Esophagus muscularis mucosa (tissue), 4 donors: ENCODE measurements around the gene EFEMP2. TPM values are rescaled to one million over a fixed set of nuclear protein-coding genes. Genes with fewer than 3 reads are reported as not detected.
A peak's percentile ranks its signal among the peaks of the same experiment; 100 is the strongest.

Source experiments
- DNase-seq: peaks from one replicate; pipeline ENCODE4 v3.0.0-alpha.2; 2017; ENCODE audit errors: extremely low spot score
- H3K27ac ChIP-seq, 4 donors: fragments of 200-600 bp; sonication (generic); replicated peaks in 1 of 4; 1 replicate in 3 of 4; 2 replicates in 1 of 4; pipeline ENCODE4 v1.5.1; 2016 to 2019; ENCODE audit warnings: mild to moderate bottlenecking in 1 of 4
- H3K27me3 ChIP-seq, 4 donors: fragments of 200-600 bp; sonication (generic); one replicate each; pipeline versions ENCODE4 v1.5.1 to v1.6.0; 2016 to 2019
- H3K36me3 ChIP-seq, 4 donors: fragments of 200-600 bp; sonication (generic); one replicate each; pipeline ENCODE4 v1.5.1; 2016 to 2019
- H3K4me1 ChIP-seq, 4 donors: fragments of 200-600 bp; sonication (generic); one replicate each; pipeline ENCODE4 v1.5.1; 2016 to 2019
- H3K4me3 ChIP-seq, 4 donors: fragments of 200-600 bp; sonication (generic); 1 replicate in 2 of 4; 2 replicates in 2 of 4; pipeline ENCODE4 v1.5.1; 2016 to 2019; ENCODE audit warnings: mild to moderate bottlenecking in 4 of 4, moderate library complexity in 1 of 4
- H3K9me3 ChIP-seq, 4 donors: fragments of 200-600 bp; sonication (generic); 1 replicate in 3 of 4; 2 replicates in 1 of 4; pipeline ENCODE4 v1.5.1; 2016 to 2019
- CTCF ChIP-seq, 3 experiments: fragments of 200-600 bp in 2 of 3; fragments of 450-650 bp in 1 of 3; sonication (generic) in 2 of 3; IDR thresholded peaks; one replicate each; pipeline ENCODE4 v1.5.1; 2017 to 2019; ENCODE audit warnings: antibody characterized with exemption in 3 of 3, mild to moderate bottlenecking in 2 of 3, moderate library complexity in 1 of 3
- EP300 ChIP-seq: sonication (generic); formaldehyde crosslinking; IDR thresholded peaks from one replicate; pipeline ENCODE4 v1.6.1; 2017; ENCODE audit warnings: antibody characterized with exemption
- POLR2A ChIP-seq: fragments of 450-650 bp; IDR thresholded peaks from one replicate; pipeline ENCODE4 v1.6.1; 2017; ENCODE audit warnings: antibody characterized with exemption, moderate library complexity, mild to moderate bottlenecking, low read depth
- POLR2AphosphoS5 ChIP-seq, 2 donors: sonication (generic); formaldehyde crosslinking; IDR thresholded peaks; one replicate each; pipeline ENCODE4 v1.6.1; 2017; ENCODE audit warnings: antibody characterized with exemption in 2 of 2
- WGBS: methylation state at CpG from one replicate; pipeline ENCODE4 v1.1.5; 2018; 5-methylcytosine and 5-hydroxymethylcytosine counted together
- intact Hi-C: fragments of 100-400 bp; cut with DNase I; formaldehyde crosslinking; loops from one replicate; pipeline ENCODE4 v1.15.1; 2023
- total RNA-seq, 4 donors: library from RNA; depleted of rRNA; stranded (reverse); fragments of >200 nt; gene quantifications; one replicate each; pipeline versions ENCODE4 v1.1.0 to v1.2.1, GENCODE V29; 2016

EFEMP2 gene
- total RNA-seq, 4 donors from 2014 or later: 71.8 to 111 (median 82.2) TPM

GRCh38 chr11:65898656-65899355 is 26.2 kb upstream of the EFEMP2 start:
- TF ChIP-seq POLR2A (no peak), EP300 (no peak), CTCF (IDR thresholded peaks at IDR 0.05) (no peak), POLR2AphosphoS5 (IDR thresholded peaks at IDR 0.05) (no peak)
- 34% methylated on average over 21 of the region's 28 CpGs for WGBS
- intact Hi-C loops: no loop called here
- Histone ChIP-seq H3K9me3 (no peaks in the 10 kb centered on the region), H3K27ac (peak overlapping the region in 3 of 4 donors; percentile 42 to 74 (median 56)), H3K4me1 (peaks cover 23 to 33% (median 27%) of the 10 kb centered on the region in 4 donors), H3K4me3 (peak overlapping the region; percentile 64 to 73 (median 68)), H3K36me3 (no peaks in the 10 kb centered on the region), H3K27me3 (peaks cover 0 to 11% (median 0%) of the 10 kb centered on the region in 4 donors)
- DNase-seq: no peak

GRCh38 chr11:65897020-65897471 is 24.4 kb upstream of the EFEMP2 start:
- no peak for TF ChIP-seq EP300
- TF ChIP-seq CTCF (IDR thresholded peaks at IDR 0.05): no peak
- no peak for TF ChIP-seq POLR2AphosphoS5 (IDR thresholded peaks at IDR 0.05)
- no peak for TF ChIP-seq POLR2A
- Histone ChIP-seq H3K4me3 (no peak overlapping the region), H3K36me3 (no peaks in the 10 kb centered on the region), H3K9me3 (no peaks in the 10 kb centered on the region), H3K4me1 (peaks cover 41 to 50% (median 44%) of the 10 kb centered on the region in 4 donors), H3K27ac (no peak overlapping the region), H3K27me3 (peaks cover 0 to 11% (median 0%) of the 10 kb centered on the region in 4 donors)
- intact Hi-C loops: no loop called here
- DNase-seq: no peak
- WGBS: 95% methylated on average over 4 of the region's 4 CpGs

GRCh38 chr11:65896034-65896999 is 23.7 kb upstream of the EFEMP2 start:
- no peak overlapping the region for H3K27ac ChIP-seq
- intact Hi-C loops: no loop called here
- H3K4me3 ChIP-seq: no peak overlapping the region
- DNase-seq: no peak
- peaks cover 0 to 11% (median 0%) of the 10 kb centered on the region in 4 donors for H3K27me3 ChIP-seq
- H3K9me3 ChIP-seq: no peaks in the 10 kb centered on the region
- 92% methylated on average over 14 of the region's 14 CpGs for WGBS
- TF ChIP-seq POLR2AphosphoS5 (IDR thresholded peaks at IDR 0.05) (no peak), POLR2A (no peak), EP300 (no peak), CTCF (IDR thresholded peaks at IDR 0.05) (no peak)
- peaks cover 46 to 58% (median 51%) of the 10 kb centered on the region in 4 donors for H3K4me1 ChIP-seq
- H3K36me3 ChIP-seq: no peaks in the 10 kb centered on the region

GRCh38 chr11:65895482-65895981 is 22.9 kb upstream of the EFEMP2 start:
- Histone ChIP-seq H3K27ac (no peak overlapping the region), H3K36me3 (no peaks in the 10 kb centered on the region), H3K9me3 (no peaks in the 10 kb centered on the region), H3K4me1 (peaks cover 42 to 60% (median 53%) of the 10 kb centered on the region in 4 donors), H3K4me3 (no peak overlapping the region), H3K27me3 (peaks cover 0 to 11% (median 0%) of the 10 kb centered on the region in 4 donors)
- TF ChIP-seq POLR2A (no peak), EP300 (no peak)
- intact Hi-C loops: no loop called here
- 94% methylated on average over 5 of the region's 5 CpGs for WGBS
- DNase-seq: no peak
